Stomach (tissue), 9 donors: ENCODE measurements around the gene CHST1. TPM values are rescaled to one million over a fixed set of nuclear protein-coding genes. Genes with fewer than 3 reads are reported as not detected.

Source experiments
- DNase-seq, 2 donors: peaks; one replicate each; pipeline versions ENCODE4 v3.0.0 to v3.0.0-alpha.2; 2013 to 2019
- H3K27ac ChIP-seq, 5 donors: fragments of 200-600 bp in 4 of 5; sonication (generic) in 4 of 5; one replicate each; pipeline ENCODE4 v1.5.1; 2013 to 2019; ENCODE audit warnings: mild to moderate bottlenecking in 1 of 5, moderate library complexity in 1 of 5
- H3K27me3 ChIP-seq, 3 donors: fragments of 200-600 bp; sonication (generic); one replicate each; pipeline ENCODE4 v1.5.1; 2017 to 2019; ENCODE audit warnings: mixed run types in 1 of 3
- H3K36me3 ChIP-seq, 4 donors: fragments of 200-600 bp; sonication (generic); 1 replicate in 3 of 4; 2 replicates in 1 of 4; pipeline ENCODE4 v1.5.1; 2016 to 2019
- H3K4me1 ChIP-seq, 4 donors: fragments of 200-600 bp; sonication (generic); one replicate each; pipeline ENCODE4 v1.5.1; 2016 to 2019
- H3K4me3 ChIP-seq, 4 donors: fragments of 200-600 bp; sonication (generic) in 3 of 4; one replicate each; pipeline ENCODE4 v1.5.1; 2016 to 2019; ENCODE audit warnings: mild to moderate bottlenecking in 1 of 4
- H3K9me3 ChIP-seq, 4 donors: fragments of 200-600 bp; sonication (generic); one replicate each; pipeline ENCODE4 v1.5.1; 2016 to 2019
- EP300 ChIP-seq: sonication (generic); formaldehyde crosslinking; IDR thresholded peaks from one replicate; pipeline ENCODE4 v1.6.1; 2017; ENCODE audit warnings: antibody characterized with exemption
- POLR2A ChIP-seq, 4 donors: fragments of 450-650 bp; IDR thresholded peaks; one replicate each; pipeline ENCODE4 v1.6.1; 2016; ENCODE audit warnings: antibody characterized with exemption in 4 of 4, control low read depth in 2 of 4, mild to moderate bottlenecking in 1 of 4, moderate library complexity in 1 of 4
- POLR2AphosphoS5 ChIP-seq, 3 donors: sonication (generic); formaldehyde crosslinking; IDR thresholded peaks; one replicate each; pipeline ENCODE4 v1.6.1; 2016; ENCODE audit warnings: antibody characterized with exemption in 3 of 3
- WGBS, 5 donors: extraction: QIAGEN DNeasy Blood & Tissue Kit in 3 of 5; methylation state at CpG; one replicate each; pipeline versions ENCODE4 v1.1.5 to v1.1.7; 2013 to 2018; 5-methylcytosine and 5-hydroxymethylcytosine counted together
- intact Hi-C: fragments of 100-400 bp; cut with DNase I; formaldehyde crosslinking; loops from one replicate; pipeline ENCODE4 v1.15.1; 2023; ENCODE audit warnings: low total_unique reads
- polyA plus RNA-seq, 3 donors: library from polyadenylated mRNA; stranded (reverse); fragments of 200-250 nt; gene quantifications; one replicate each; pipeline ENCODE4 v1.2.3, GENCODE V29; 2013
- total RNA-seq, 5 donors: library from RNA; depleted of rRNA; stranded (reverse); fragments of >200 nt; gene quantifications; one replicate each; pipeline versions ENCODE4 v1.1.0 to v1.2.3, GENCODE V29; 2014 to 2016
- TF ChIP-seq, protein P1 (sequence below), 7 experiments: fragments of 450-650 bp in 4 of 7; fragments of 200-600 bp in 3 of 7; sonication (generic) in 3 of 7; IDR thresholded peaks; one replicate each; pipeline ENCODE4 v1.5.1; 2016 to 2019; ENCODE audit warnings: antibody characterized with exemption in 7 of 7, control low read depth in 2 of 7, mild to moderate bottlenecking in 1 of 7
- donor health status: healthy with polysubstance abuse.
- donor health status: Bipolar disorder and iron deficiency.
- donor health status: healthy.

CHST1 gene
- total and polyA plus RNA-seq, 8 donors, result 0.37 to 4.9 (median 1.7) TPM; not detected in 2

DNA sequence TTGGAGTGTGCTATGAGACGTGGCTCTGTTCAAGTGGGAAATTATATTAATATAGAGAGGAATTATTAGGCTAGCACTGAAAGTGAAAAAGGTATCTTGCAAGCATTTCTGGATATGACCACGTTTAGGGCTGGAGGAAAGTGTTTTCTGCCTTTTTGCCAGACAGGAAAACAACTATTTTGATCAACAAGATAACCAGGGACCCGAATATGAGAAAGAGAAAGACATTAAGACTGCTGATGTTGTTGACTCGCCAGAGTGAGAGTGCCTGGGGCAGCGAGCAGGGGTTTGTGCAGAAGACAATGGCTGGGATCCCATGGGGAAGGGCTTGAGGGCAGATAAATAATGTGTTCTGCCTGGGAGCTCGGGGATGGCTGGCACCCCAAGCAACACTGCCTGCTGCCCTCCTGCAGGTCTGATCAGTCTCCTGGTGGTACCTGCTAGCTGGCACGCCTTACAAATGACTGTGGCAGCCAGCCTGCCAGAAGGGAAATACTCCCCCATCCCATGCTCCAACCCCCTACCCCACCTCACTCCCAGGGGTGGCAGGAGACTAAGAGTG is 23.1 kb upstream of the CHST1 start:
- intact Hi-C loops, result no loop called here
- no peak overlapping the region for H3K27ac ChIP-seq

GRCh38 chr11:45687836-45688235 is 22.4 kb upstream of the CHST1 start:
- intact Hi-C loops, result no loop called here
- DNase-seq, result no peak
- no peak overlapping the region for H3K27ac ChIP-seq
- no peaks in the 10 kb centered on the region for H3K9me3 ChIP-seq
- TF ChIP-seq POLR2A (IDR thresholded peaks at IDR 0.05) (no peak), POLR2AphosphoS5 (IDR thresholded peaks at IDR 0.05) (no peak), EP300 (no peak)
- TF ChIP-seq, protein P1, sequence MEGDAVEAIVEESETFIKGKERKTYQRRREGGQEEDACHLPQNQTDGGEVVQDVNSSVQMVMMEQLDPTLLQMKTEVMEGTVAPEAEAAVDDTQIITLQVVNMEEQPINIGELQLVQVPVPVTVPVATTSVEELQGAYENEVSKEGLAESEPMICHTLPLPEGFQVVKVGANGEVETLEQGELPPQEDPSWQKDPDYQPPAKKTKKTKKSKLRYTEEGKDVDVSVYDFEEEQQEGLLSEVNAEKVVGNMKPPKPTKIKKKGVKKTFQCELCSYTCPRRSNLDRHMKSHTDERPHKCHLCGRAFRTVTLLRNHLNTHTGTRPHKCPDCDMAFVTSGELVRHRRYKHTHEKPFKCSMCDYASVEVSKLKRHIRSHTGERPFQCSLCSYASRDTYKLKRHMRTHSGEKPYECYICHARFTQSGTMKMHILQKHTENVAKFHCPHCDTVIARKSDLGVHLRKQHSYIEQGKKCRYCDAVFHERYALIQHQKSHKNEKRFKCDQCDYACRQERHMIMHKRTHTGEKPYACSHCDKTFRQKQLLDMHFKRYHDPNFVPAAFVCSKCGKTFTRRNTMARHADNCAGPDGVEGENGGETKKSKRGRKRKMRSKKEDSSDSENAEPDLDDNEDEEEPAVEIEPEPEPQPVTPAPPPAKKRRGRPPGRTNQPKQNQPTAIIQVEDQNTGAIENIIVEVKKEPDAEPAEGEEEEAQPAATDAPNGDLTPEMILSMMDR (IDR thresholded peaks at IDR 0.05), result no peak
- H3K4me3 ChIP-seq, result no peak overlapping the region
- no peaks in the 10 kb centered on the region for H3K36me3 ChIP-seq
- H3K27me3 ChIP-seq, result peaks cover 0 to 20% (median 2%) of the 10 kb centered on the region in 3 donors
- no peaks in the 10 kb centered on the region for H3K4me1 ChIP-seq
- WGBS, 5 donors, result 78 to 91% (median 86%) methylated on average over 6 of the region's 6 CpGs

More for the DNA sequence above, 23.1 kb upstream of the CHST1 start:
- Histone ChIP-seq H3K4me3 (no peak overlapping the region), H3K4me1 (no peaks in the 10 kb centered on the region), H3K9me3 (no peaks in the 10 kb centered on the region), H3K36me3 (no peaks in the 10 kb centered on the region), H3K27me3 (peaks cover 0 to 20% (median 2%) of the 10 kb centered on the region in 3 donors)
- no peak for DNase-seq
- WGBS, 5 donors, result 46 to 61% (median 53%) methylated on average over 7 of the region's 7 CpGs
- TF ChIP-seq, protein P1 (IDR thresholded peaks at IDR 0.05), result no peak
- no peak for TF ChIP-seq POLR2A (IDR thresholded peaks at IDR 0.05)

GRCh38 chr11:45685964-45686537 is 20.6 kb upstream of the CHST1 start:
- WGBS, 5 donors, result 72 to 83% (median 75%) methylated on average over 7 of the region's 7 CpGs
- TF ChIP-seq, protein P1 (IDR thresholded peaks at IDR 0.05), result no peak
- TF ChIP-seq POLR2A (IDR thresholded peaks at IDR 0.05), result no peak
- TF ChIP-seq EP300, result no peak
- TF ChIP-seq POLR2AphosphoS5 (IDR thresholded peaks at IDR 0.05), result no peak
- no peaks in the 10 kb centered on the region for H3K9me3 ChIP-seq
- H3K27ac ChIP-seq, result no peak overlapping the region
- no peak overlapping the region for H3K4me3 ChIP-seq
- H3K36me3 ChIP-seq, result no peaks in the 10 kb centered on the region
- intact Hi-C loops, result no loop called here
- H3K27me3 ChIP-seq, result peaks cover 0 to 20% (median 2%) of the 10 kb centered on the region in 3 donors
- H3K4me1 ChIP-seq, result no peaks in the 10 kb centered on the region
- no peak for DNase-seq

- Histone ChIP-seq H3K36me3 (no peaks in the 10 kb centered on the region), H3K27ac (no peak overlapping the region), H3K4me3 (no peak overlapping the region), H3K9me3 (no peaks in the 10 kb centered on the region), H3K4me1 (no peaks in the 10 kb centered on the region), H3K27me3 (peaks cover 0 to 20% (median 2%) of the 10 kb centered on the region in 3 donors)
- TF ChIP-seq POLR2A (IDR thresholded peaks at IDR 0.05) (no peak), POLR2AphosphoS5 (IDR thresholded peaks at IDR 0.05) (no peak), EP300 (no peak)
- TF ChIP-seq, protein P1 (IDR thresholded peaks at IDR 0.05), result no peak
- intact Hi-C loops, result no loop called here
- WGBS, 5 donors, result 52 to 67% (median 54%) methylated on average over 6 of the region's 6 CpGs
- DNase-seq, result no peak
These were observed 19.0 kb upstream of the CHST1 start for GRCh38 chr11:45684440-45684839.
